Smooth muscle cell of the brain vasculature (primary cell): ENCODE measurements around the gene FAM107B.
"Not testable (repeated sequence)": the region's sequence is repeated elsewhere in the genome, so short reads cannot be mapped to it uniquely, and the experiment has no call there.

Experiments
- DNase-seq: peaks from one replicate; pipeline ENCODE4 v3.0.0-alpha.2; 2012; ENCODE audit warnings: low read depth, low spot score

FAM107B gene

GRCh38 chr10:14774797-14775196 is at the start of gene FAM107B:
Gene FAM107B, minus strand, starts transcription at chr10:14774897. Its CDS starts 234 bp downstream, at chr10:14774663.
- DNase-seq: no peak

- no peak for DNase-seq
Observed at GRCh38 chr10:14823966-14824365, 49.3 kb upstream of the FAM107B start.

DNA sequence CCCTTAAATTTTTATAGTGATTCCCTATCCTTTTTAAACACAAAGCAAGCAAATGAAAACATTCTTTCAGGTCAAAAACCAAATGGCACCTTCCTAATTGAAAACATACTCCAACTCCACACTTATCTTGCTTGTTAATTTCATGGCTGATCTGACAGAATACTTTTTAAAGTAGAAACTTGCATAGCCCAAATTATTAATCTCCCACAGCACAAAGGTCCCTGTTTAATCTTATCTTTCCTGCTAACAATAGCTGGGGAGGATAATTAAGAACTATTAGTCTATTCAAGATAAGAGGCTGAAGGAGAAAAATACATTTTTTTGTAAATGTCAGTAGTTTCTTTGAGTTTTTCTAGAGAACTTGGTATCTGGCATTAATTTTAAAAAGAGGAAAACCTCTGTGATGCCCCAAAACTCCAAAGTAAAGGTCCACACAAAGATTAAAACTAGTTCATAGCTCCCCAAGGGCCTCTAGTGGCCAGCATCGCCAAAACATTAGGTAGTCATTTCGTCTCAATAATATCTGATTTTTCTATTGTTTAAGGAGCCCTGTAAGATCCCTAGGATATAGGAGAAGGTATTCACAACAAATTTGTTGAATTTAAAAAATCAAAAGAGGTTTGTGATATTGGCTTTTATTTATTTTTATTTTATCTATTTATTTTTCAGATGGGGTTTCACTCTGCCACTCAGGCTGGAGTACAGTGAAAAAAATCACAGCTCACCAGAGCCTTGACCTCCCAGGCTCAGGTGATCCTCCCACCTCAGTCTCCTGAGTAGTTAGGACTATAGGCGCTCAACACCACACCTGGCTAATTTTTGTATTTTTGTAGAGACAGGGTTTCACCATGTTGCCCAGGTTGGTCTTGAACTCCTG is 48.4 kb upstream of the FAM107B start:
- no peak for DNase-seq

DNA sequence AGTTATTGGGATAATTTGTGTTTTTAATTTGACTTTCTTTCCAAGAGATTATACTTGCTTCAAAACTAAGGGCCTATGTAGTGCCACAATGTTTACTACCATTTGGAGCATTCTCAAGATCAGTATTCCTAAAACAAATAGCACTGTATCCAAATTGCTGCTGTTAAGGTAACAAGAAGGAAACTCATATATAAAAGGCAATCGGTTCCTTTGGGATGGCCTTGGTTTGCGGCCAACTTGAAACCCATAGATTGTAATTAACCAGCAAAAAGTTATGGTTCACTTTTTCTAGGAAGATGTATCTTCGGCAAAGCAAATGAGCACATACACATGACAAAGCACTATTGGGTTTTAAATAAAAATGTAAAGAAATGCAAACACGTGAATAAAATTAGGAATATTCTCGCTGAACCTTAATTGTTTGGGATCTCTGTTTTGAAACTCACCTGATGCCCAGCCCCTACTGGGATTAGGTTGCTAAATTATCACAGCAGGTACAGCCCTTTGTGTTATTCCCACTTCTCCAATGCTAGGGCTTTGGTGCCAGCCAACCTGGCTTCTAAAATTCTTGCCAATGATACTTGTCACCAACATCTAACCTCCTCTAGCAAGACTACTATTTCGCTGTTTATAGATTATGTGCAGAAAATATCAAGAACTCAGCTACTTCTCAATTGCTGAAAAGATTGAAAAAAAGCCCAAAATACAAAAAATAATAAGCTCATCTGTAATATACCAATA is 47.1 kb upstream of the FAM107B start:
- no peak for DNase-seq

DNA sequence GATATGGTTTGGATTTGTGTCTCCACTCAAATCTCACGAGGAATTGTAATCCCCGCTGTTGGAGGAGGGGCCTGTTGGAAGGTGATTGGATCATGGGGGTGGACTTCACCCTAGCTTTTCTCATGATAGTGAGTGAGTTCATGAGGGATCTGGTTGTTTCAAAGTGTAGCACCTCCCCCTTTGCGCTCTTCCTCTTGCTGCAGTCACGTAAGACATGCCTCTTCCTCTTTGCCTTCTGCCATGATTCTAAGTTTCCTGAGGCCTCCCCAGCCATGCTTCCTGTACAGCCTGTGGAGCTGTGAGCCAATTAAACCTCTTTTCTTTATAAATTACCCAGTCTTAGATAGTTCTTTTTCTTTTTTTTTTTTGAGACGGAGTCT is 46.1 kb upstream of the FAM107B start:
- no peak for DNase-seq

DNA sequence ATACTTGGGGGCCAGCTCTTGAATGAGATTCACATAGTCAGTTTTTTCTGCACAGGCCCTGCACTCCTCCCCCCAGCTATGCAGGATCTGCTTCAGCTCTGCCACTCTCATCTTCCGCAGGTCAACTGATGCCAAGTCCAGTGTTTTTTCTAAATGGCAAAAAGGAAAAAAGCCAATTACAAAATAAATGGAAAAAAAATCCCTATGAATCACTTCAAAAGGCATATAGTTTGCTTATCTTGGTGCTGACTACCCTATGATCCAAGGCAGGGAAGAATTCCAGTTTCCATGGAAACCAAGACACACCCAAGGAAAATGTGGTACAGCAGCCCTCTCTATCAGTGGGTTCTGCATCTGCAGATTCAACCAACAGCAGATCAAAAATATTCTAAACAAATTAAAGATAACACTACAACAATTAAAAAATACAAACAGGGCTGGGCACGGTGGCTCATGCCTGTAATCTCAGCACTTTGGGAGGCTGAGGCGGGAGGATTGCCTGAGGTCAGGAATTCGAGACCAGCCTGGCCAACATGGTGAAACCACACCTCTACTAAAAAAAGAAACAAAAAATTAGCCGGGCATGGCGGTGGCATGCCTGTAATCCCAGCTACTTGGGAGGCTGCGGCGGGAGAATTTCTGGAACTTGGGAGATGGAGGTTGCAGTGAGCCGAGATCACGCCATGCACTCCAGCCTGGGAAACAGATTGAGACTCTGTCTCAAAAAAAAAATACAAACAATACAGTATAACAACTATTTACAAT is 45.5 kb upstream of the FAM107B start:
- no peak for DNase-seq

GRCh38 chr10:14816717-14817116 is 42.0 kb upstream of the FAM107B start:
- DNase-seq: not testable (repeated sequence)

GRCh38 chr10:14815681-14816080 is 41.0 kb upstream of the FAM107B start:
- DNase-seq: no peak

DNA sequence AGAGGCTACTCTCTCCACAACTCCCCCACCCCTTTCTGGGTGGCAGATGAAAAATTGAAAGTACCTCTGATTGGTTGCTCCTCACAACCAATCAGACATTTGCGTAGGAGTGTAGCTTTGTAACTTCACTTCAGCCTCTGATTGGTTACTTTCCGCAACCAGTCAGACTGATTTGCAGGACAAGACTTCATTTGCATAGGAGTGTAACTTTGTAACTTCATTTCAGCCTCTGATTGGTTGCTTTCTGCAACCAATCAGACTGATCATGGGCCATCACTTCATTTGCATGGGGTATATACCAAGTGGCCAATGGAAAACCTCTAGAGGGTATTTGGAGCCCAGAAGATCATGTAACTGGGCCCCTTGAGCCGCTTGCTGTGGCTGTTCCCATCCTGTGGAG is 37.6 kb upstream of the FAM107B start:
- no peak for DNase-seq

DNA sequence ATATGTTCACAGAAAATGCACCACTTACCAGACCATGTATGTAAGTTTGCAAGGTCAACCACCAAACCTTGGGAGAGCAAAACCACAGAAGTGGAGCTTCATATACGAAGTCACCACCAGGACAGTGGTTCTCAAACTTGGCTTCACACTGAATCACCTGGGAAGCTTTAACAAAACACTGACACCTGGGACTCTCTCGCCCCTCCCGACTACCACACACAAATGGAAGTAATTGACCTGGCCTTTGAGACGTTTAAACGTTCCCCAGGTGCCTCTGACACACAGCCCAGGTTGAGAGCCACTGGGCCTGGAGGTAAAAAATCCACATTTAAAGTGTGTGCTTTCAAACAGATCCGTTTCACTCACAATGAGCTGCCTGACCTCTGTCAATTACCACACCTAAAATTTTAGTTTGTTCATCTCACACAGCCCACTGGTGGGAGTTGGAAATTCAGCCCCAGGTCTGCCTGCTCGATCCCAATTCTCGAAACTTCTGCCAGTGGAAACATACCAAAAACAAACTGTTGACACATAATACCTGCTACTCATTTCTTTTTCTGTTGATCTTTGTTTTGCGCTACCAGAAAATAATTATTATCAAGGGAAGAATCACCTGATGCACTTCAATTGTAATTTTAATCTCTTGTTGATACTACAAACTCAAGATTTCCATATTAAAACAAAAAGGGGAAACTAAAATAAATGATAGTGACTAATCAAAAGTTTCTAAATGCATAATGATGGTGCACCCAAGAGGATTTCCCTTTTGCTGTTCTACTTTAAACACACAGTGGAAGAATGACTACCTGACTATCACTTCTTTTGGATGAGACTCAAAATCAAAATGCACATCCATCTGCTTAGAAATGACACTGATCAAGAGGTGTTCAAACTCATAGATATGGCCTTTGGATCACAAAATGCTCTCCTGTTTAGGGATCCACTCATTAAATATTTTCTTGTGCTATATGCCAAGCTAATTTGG is 36.6 kb upstream of the FAM107B start:
- DNase-seq: no peak

DNA sequence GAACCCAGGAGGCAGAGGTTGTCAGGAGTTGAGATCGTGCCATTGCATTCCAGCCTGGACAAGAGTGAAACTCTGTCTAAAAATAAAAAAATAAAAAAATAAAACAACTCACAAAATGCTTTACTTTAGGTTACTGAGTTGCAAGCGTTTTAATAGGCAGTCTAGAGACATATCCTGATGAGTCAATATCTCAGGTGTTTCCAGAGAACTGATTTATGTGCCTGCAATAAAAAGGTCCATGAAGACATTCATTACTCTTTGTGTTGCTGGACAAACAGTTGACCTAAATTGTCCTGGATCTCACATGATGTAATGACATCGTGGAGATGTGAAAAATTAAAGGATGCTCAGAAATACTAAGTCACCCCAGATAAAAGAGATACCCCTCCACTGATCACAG is 31.6 kb upstream of the FAM107B start:
- no peak for DNase-seq

DNA sequence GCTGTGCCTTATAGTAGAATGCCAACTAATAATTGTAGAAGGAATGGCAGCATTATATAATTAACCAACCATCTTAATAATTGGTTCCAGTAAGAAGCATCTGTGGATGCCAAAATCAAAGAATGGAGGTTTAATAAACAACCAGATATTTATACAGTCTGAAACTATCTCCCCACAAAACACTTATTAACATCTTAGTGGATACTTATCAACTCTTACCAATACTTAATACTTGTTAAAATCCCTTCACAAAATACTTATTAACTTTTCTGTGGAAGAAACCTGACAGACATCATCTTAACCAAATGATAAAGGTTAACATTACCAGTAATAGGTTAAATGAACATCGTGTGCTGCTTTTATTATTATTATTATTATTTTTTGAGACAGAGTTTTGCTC is 29.1 kb upstream of the FAM107B start:
- no peak for DNase-seq

GRCh38 chr10:14801723-14802122 is 27.0 kb upstream of the FAM107B start:
- no peak for DNase-seq

- DNase-seq: no peak
Observed at GRCh38 chr10:14800397-14800796, 25.7 kb upstream of the FAM107B start.

- no peak for DNase-seq
Observed at GRCh38 chr10:14798636-14799035, 23.9 kb upstream of the FAM107B start.

- no peak for DNase-seq
Observed at GRCh38 chr10:14787938-14788337, 13.2 kb upstream of the FAM107B start.

GRCh38 chr10:14784459-14785055 is 9.9 kb upstream of the FAM107B start:
- no peak for DNase-seq

GRCh38 chr10:14782691-14783363 is 8.1 kb upstream of the FAM107B start:
- no peak for DNase-seq

DNA sequence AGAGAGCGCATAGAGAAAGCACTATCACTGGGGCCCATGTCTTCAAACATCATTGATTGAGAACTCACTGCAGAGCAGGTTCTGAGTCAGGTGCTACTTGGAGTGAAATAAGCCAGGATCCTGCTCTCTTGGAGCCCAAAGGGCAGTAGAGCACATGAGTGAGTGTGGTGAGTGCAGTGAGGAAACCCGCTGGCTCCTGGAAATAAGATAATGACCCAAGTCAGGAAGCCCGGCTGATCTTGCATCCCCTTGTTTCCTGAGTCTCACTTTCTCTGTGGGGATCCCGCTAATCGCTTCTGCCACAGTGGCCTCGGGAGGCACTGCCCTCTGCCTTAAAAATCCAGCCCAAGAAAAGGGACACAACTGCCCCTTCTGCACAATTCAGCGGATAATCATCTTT is 7.1 kb upstream of the FAM107B start:
- no peak for DNase-seq
